Measurements from ENCODE around the gene UBR2. TPM values are rescaled to one million over a fixed set of nuclear protein-coding genes. Genes with fewer than 3 reads are reported as not detected.
"Not testable (repeated sequence)": the region's sequence is repeated elsewhere in the genome, so short reads cannot be mapped to it uniquely, and the experiment has no call there.

Gene UBR2
- total and polyA plus RNA-seq, 2 donors (not counting 1 experiment from before 2014, with no cell fraction given) = 17.9 to 34.7 TPM

GRCh38 chr6:42571611-42572342, 7.9 kb downstream of the UBR2 start:
- no peak overlapping the region for H3K9ac ChIP-seq (ENCODE audit: insufficient read depth, low read length)
- peaks cover 57% of the 10 kb centered on the region for H3K79me2 ChIP-seq (ENCODE audit: control insufficient read depth, insufficient read depth, low read length)
- H3K4me3 ChIP-seq (replicated peaks in 1 of 4; ENCODE audit: control extremely low read depth in 1 of 4, insufficient read depth in 1 of 4, low read depth in 3 of 4, low read length in 4 of 4) = peak overlapping the region in 3 of 4 experiments; percentile 14 to 47 (median 38)
- no peak overlapping the region for H2AFZ ChIP-seq (ENCODE audit: low read length)
- no peak overlapping the region for H3K27ac ChIP-seq (ENCODE audit: insufficient read depth, low read length)
- H4K20me1 ChIP-seq (ENCODE audit: control insufficient read depth, extremely low read depth, insufficient read depth, low read length) = no peaks in the 10 kb centered on the region
- peaks cover 2% of the 10 kb centered on the region for H3K4me1 ChIP-seq (ENCODE audit: control insufficient read depth, extremely low read depth, insufficient read depth, low read length)
- H3K4me2 ChIP-seq (ENCODE audit: extremely low read depth, insufficient read depth, low read length) = peak overlapping the region; percentile 90
- no peaks in the 10 kb centered on the region for H3K27me3 ChIP-seq (ENCODE audit: control insufficient read depth, insufficient read depth, low read length)
- DNase-seq (ENCODE audit: low read depth in 2 of 2) = peak in 1 of 2 donors; percentile 28
- no peaks in the 10 kb centered on the region for H3K36me3 ChIP-seq (ENCODE audit: control insufficient read depth, insufficient read depth, low read length)
- H3K9me3 ChIP-seq (ENCODE audit: control insufficient read depth, insufficient read depth, low read depth, low read length) = no peaks in the 10 kb centered on the region
- TF ChIP-seq CTCF (conservative IDR thresholded peaks at IDR 0.05 in 1 of 2, IDR thresholded peaks at IDR 0.05 in 1 of 2; ENCODE audit: low read depth in 1 of 2, low read length in 2 of 2) = no peak

- peaks cover 51% of the 10 kb centered on the region for H3K79me2 ChIP-seq (ENCODE audit: control insufficient read depth, insufficient read depth, low read length)
- H3K9me3 ChIP-seq (ENCODE audit: control insufficient read depth, insufficient read depth, low read depth, low read length) = no peaks in the 10 kb centered on the region
- peaks cover 2% of the 10 kb centered on the region for H3K4me1 ChIP-seq (ENCODE audit: control insufficient read depth, extremely low read depth, insufficient read depth, low read length)
- no peaks in the 10 kb centered on the region for H4K20me1 ChIP-seq (ENCODE audit: control insufficient read depth, extremely low read depth, insufficient read depth, low read length)
- no peak overlapping the region for H2AFZ ChIP-seq (ENCODE audit: low read length)
- DNase-seq (ENCODE audit: low read depth in 2 of 2) = no peak
- no peak overlapping the region for H3K4me2 ChIP-seq (ENCODE audit: extremely low read depth, insufficient read depth, low read length)
- no peaks in the 10 kb centered on the region for H3K27me3 ChIP-seq (ENCODE audit: control insufficient read depth, insufficient read depth, low read length)
- H3K36me3 ChIP-seq (ENCODE audit: control insufficient read depth, insufficient read depth, low read length) = no peaks in the 10 kb centered on the region
- H3K9ac ChIP-seq (ENCODE audit: insufficient read depth, low read length) = no peak overlapping the region
- H3K4me3 ChIP-seq (replicated peaks in 1 of 4; ENCODE audit: control extremely low read depth in 1 of 4, insufficient read depth in 1 of 4, low read depth in 3 of 4, low read length in 4 of 4) = no peak overlapping the region
- TF ChIP-seq CTCF (conservative IDR thresholded peaks at IDR 0.05 in 1 of 2, IDR thresholded peaks at IDR 0.05 in 1 of 2; ENCODE audit: low read depth in 1 of 2, low read length in 2 of 2) (no peak), EZH2 (IDR thresholded peaks at IDR 0.05; ENCODE audit: low read length, missing control alignments) (no peak)
- H3K27ac ChIP-seq (ENCODE audit: insufficient read depth, low read length) = no peak overlapping the region
These were observed 8.7 kb downstream of the UBR2 start for GRCh38 chr6:42572523-42572922.

GRCh38 chr6:42576538-42576937, 12.7 kb downstream of the UBR2 start:
- not testable (repeated sequence) for H3K27ac ChIP-seq (ENCODE audit: insufficient read depth, low read length); H4K20me1 ChIP-seq (ENCODE audit: control insufficient read depth, extremely low read depth, insufficient read depth, low read length); H3K4me1 ChIP-seq (ENCODE audit: control insufficient read depth, extremely low read depth, insufficient read depth, low read length); H3K4me2 ChIP-seq (ENCODE audit: extremely low read depth, insufficient read depth, low read length); H3K4me3 ChIP-seq (replicated peaks in 1 of 4; ENCODE audit: control extremely low read depth in 1 of 4, insufficient read depth in 1 of 4, low read depth in 3 of 4, low read length in 4 of 4); H3K9ac ChIP-seq (ENCODE audit: insufficient read depth, low read length); H3K36me3 ChIP-seq (ENCODE audit: control insufficient read depth, insufficient read depth, low read length); H3K9me3 ChIP-seq (ENCODE audit: control insufficient read depth, insufficient read depth, low read depth, low read length); H3K27me3 ChIP-seq (ENCODE audit: control insufficient read depth, insufficient read depth, low read length); H2AFZ ChIP-seq (ENCODE audit: low read length); DNase-seq (ENCODE audit: low read depth in 2 of 2)
- peaks cover 35% of the 10 kb centered on the region for H3K79me2 ChIP-seq (ENCODE audit: control insufficient read depth, insufficient read depth, low read length)

Data from fibroblast of lung (primary cell).